PFSK-1 (cell line): ENCODE results near the gene ACTR3.

Experiments
- FOXP2 ChIP-seq: optimal IDR thresholded peaks from 2 replicates; pipeline ENCODE3; 2011; ENCODE audit warnings: borderline replicate concordance, control low read depth, inconsistent platforms; ENCODE audit not compliant: insufficient read depth; ENCODE audit errors: extremely low read length, extremely low read depth
- POLR2AphosphoS5 ChIP-seq: IDR thresholded peaks from 2 replicates; pipeline ENCODE4 v1.6.1; 2012; ENCODE audit warnings: low read depth, mild to moderate bottlenecking, control low read depth, low read length, moderate library complexity
- SIN3A ChIP-seq: IDR thresholded peaks from 2 replicates; pipeline ENCODE4 v1.6.1; 2012; ENCODE audit warnings: mild to moderate bottlenecking, low read length, moderate library complexity, borderline replicate concordance; ENCODE audit not compliant: insufficient read depth
- TAF1 ChIP-seq: IDR thresholded peaks from 2 replicates; pipeline ENCODE4 v1.6.1; 2012; ENCODE audit warnings: low read length, control low read depth, borderline replicate concordance; ENCODE audit not compliant: insufficient read depth
- TF ChIP-seq, protein P1 (sequence below), 2 experiments: IDR thresholded peaks; 2 replicates each; pipeline versions ENCODE4 v1.6.1 to v1.8.0; 2011 to 2012; ENCODE audit warnings: low read depth in 2 of 2, low read length in 2 of 2, control low read depth in 1 of 2, inconsistent platforms in 1 of 2, mild to moderate bottlenecking in 1 of 2, moderate library complexity in 1 of 2; ENCODE audit not compliant: insufficient read depth in 1 of 2

ACTR3 gene

GRCh38 chr2:113967272-113967671, 77.4 kb downstream of the ACTR3 start:
- TF ChIP-seq, protein P1, sequence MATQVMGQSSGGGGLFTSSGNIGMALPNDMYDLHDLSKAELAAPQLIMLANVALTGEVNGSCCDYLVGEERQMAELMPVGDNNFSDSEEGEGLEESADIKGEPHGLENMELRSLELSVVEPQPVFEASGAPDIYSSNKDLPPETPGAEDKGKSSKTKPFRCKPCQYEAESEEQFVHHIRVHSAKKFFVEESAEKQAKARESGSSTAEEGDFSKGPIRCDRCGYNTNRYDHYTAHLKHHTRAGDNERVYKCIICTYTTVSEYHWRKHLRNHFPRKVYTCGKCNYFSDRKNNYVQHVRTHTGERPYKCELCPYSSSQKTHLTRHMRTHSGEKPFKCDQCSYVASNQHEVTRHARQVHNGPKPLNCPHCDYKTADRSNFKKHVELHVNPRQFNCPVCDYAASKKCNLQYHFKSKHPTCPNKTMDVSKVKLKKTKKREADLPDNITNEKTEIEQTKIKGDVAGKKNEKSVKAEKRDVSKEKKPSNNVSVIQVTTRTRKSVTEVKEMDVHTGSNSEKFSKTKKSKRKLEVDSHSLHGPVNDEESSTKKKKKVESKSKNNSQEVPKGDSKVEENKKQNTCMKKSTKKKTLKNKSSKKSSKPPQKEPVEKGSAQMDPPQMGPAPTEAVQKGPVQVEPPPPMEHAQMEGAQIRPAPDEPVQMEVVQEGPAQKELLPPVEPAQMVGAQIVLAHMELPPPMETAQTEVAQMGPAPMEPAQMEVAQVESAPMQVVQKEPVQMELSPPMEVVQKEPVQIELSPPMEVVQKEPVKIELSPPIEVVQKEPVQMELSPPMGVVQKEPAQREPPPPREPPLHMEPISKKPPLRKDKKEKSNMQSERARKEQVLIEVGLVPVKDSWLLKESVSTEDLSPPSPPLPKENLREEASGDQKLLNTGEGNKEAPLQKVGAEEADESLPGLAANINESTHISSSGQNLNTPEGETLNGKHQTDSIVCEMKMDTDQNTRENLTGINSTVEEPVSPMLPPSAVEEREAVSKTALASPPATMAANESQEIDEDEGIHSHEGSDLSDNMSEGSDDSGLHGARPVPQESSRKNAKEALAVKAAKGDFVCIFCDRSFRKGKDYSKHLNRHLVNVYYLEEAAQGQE (IDR thresholded peaks at IDR 0.05; ENCODE audit: insufficient read depth in 1 of 2, low read depth in 2 of 2, low read length in 2 of 2) = no peak
- TF ChIP-seq POLR2AphosphoS5 (no peak), TAF1 (no peak), SIN3A (no peak), FOXP2 (no peak)

DNA sequence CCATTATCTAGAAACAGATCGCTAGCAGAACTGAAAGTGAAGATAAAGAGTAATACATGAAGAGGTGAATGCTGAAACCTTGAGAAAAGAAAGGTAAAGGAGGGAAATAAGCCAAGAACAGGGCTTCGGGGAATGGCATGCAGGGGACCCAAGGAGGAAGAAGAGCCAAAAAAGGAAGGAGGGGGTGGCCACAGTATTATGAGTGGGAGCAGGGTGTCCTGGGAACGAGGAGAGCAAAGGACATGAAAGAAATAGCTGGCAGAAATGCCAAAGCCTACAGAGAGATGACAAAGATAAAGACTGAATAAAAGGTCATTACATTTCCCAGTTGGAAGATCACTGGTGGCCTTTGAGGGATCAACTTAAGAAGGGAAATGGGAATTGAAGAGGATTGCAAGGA, 82.9 kb downstream of the ACTR3 start:
- no peak for TF ChIP-seq POLR2AphosphoS5

GRCh38 chr2:113973810-113974209, 83.9 kb downstream of the ACTR3 start:
- TF ChIP-seq POLR2AphosphoS5 (no peak), TAF1 (no peak)
- TF ChIP-seq, protein P1 (IDR thresholded peaks at IDR 0.05; ENCODE audit: insufficient read depth in 1 of 2, low read depth in 2 of 2, low read length in 2 of 2) = no peak

GRCh38 chr2:113974727-113975126, 84.8 kb downstream of the ACTR3 start:
- TF ChIP-seq SIN3A (no peak), FOXP2 (no peak), POLR2AphosphoS5 (no peak), TAF1 (no peak)
- TF ChIP-seq, protein P1 (IDR thresholded peaks at IDR 0.05; ENCODE audit: insufficient read depth in 1 of 2, low read depth in 2 of 2, low read length in 2 of 2) = no peak

DNA sequence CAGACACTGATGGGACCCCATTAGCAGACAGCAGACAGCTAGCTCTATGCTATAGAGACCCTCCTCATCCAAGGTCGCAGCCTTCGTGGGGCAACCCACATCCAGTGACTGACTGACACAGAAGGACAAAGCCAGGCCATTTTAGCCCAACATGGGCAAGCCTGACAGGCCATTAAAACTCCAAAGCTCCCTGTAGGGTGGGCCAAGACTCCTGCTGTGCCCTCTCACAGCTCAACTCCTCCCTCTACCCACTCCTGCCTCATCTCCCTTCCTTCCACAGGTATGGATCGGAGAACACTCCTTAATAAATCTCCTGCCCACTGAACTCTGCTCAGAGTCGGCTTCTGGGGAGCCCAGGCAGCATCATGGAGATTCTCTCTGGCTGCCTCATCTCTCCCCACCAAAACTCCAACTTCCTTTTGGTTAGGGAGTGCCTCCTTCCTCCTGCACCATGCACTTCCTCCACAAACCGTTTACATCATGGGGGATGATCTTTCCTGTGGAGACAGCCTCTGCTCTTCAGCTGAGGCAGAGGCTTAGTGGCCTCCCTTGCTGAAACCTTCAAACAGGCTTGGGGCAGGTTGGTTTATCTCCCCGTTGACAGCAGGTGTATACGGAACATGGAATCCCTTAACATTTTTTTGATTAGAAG, 86.5 kb downstream of the ACTR3 start:
- TF ChIP-seq POLR2AphosphoS5 (no peak), SIN3A (no peak), FOXP2 (no peak), TAF1 (no peak)
- TF ChIP-seq, protein P1 (IDR thresholded peaks at IDR 0.05; ENCODE audit: insufficient read depth in 1 of 2, low read depth in 2 of 2, low read length in 2 of 2) = no peak
